Stimulated activated naive CD8-positive, alpha-beta T cell treated with anti-CD3 and anti-CD28 coated beads, Interleukin-15, amount 100 ng/mL, for 72 hours (primary cell): ENCODE measurements around the gene SLC37A1.

Experiments
- ATAC-seq: fragments of 150-1000 bp; cut with Tn5 transposase; 2 replicates; pipeline ENCODE4 v1.10.0; 2021; ENCODE audit warnings: mild to moderate bottlenecking, moderate library complexity
- DNase-seq, 2 donors: peaks; one replicate each; pipeline ENCODE4 v3.0.0; 2021 to 2022
- H3K27ac Mint-ChIP-seq, 2 donors: one replicate each; pipeline ENCODE4 v1.8.0; 2022; ENCODE audit warnings: mild to moderate bottlenecking in 2 of 2, mixed read lengths in 2 of 2, moderate library complexity in 2 of 2
- H3K27me3 Mint-ChIP-seq: one replicate; pipeline ENCODE4 v1.8.0; 2022; ENCODE audit warnings: mixed read lengths
- H3K4me1 Mint-ChIP-seq: one replicate; pipeline ENCODE4 v1.8.0; 2022; ENCODE audit warnings: mild to moderate bottlenecking, mixed read lengths
- H3K4me3 Mint-ChIP-seq, 2 donors: one replicate each; pipeline ENCODE4 v1.8.0; 2022; ENCODE audit warnings: mild to moderate bottlenecking in 2 of 2, mixed read lengths in 2 of 2, moderate library complexity in 1 of 2
- H3K9me3 Mint-ChIP-seq, 2 donors: one replicate each; pipeline ENCODE4 v1.8.0; 2022; ENCODE audit warnings: mixed read lengths in 2 of 2

Gene SLC37A1

GRCh38 chr21:42548687-42549406 lies 35.2 kb downstream of the SLC37A1 start:
- no peak for DNase-seq
- Mint-ChIP-seq H3K4me3 (no peak overlapping the region), H3K9me3 (no peaks in the 10 kb centered on the region), H3K27me3 (no peaks in the 10 kb centered on the region), H3K27ac (peak overlapping the region in 1 of 2 donors; percentile 81), H3K4me1 (peaks cover 18% of the 10 kb centered on the region)
- no peak for ATAC-seq

GRCh38 chr21:42550817-42551216 lies 37.2 kb downstream of the SLC37A1 start:
- Mint-ChIP-seq H3K27me3 (no peaks in the 10 kb centered on the region), H3K27ac (no peak overlapping the region)

GRCh38 chr21:42552407-42553336 lies 39.0 kb downstream of the SLC37A1 start:
- ATAC-seq (no peak), DNase-seq (no peak)
- H3K9me3 Mint-ChIP-seq = no peaks in the 10 kb centered on the region
- H3K4me3 Mint-ChIP-seq = no peak overlapping the region
- H3K27ac Mint-ChIP-seq = no peak overlapping the region
- H3K27me3 Mint-ChIP-seq = no peaks in the 10 kb centered on the region
- peaks cover 7% of the 10 kb centered on the region for H3K4me1 Mint-ChIP-seq

More at GRCh38 chr21:42550817-42551216, 37.2 kb downstream of the SLC37A1 start:
- Mint-ChIP-seq H3K4me3 (no peak overlapping the region), H3K9me3 (no peaks in the 10 kb centered on the region), H3K4me1 (peaks cover 7% of the 10 kb centered on the region)
- DNase-seq (no peak), ATAC-seq (no peak)

- no peaks in the 10 kb centered on the region for H3K9me3 Mint-ChIP-seq
- H3K27ac Mint-ChIP-seq = no peak overlapping the region
- no peak for ATAC-seq
Measured at GRCh38 chr21:42553435-42553834, 39.8 kb downstream of the SLC37A1 start.

GRCh38 chr21:42554251-42554961 lies 40.8 kb downstream of the SLC37A1 start:
- Mint-ChIP-seq H3K4me1 (no peaks in the 10 kb centered on the region), H3K27me3 (no peaks in the 10 kb centered on the region)

More at GRCh38 chr21:42553435-42553834, 39.8 kb downstream of the SLC37A1 start:
- Mint-ChIP-seq H3K4me3 (no peak overlapping the region), H3K4me1 (peaks cover 3% of the 10 kb centered on the region), H3K27me3 (no peaks in the 10 kb centered on the region)
- DNase-seq = no peak

GRCh38 chr21:42555756-42556438 lies 42.2 kb downstream of the SLC37A1 start:
- Mint-ChIP-seq H3K9me3 (no peaks in the 10 kb centered on the region), H3K27ac (no peak overlapping the region), H3K4me1 (no peaks in the 10 kb centered on the region), H3K27me3 (no peaks in the 10 kb centered on the region), H3K4me3 (no peak overlapping the region)
- DNase-seq (no peak), ATAC-seq (no peak)

More at GRCh38 chr21:42554251-42554961, 40.8 kb downstream of the SLC37A1 start:
- Mint-ChIP-seq H3K9me3 (no peaks in the 10 kb centered on the region), H3K27ac (peak overlapping the region; percentile 56 to 84), H3K4me3 (no peak overlapping the region)
- no peak for ATAC-seq
- DNase-seq = no peak

- ATAC-seq = no peak
- H3K27me3 Mint-ChIP-seq = no peaks in the 10 kb centered on the region
- no peaks in the 10 kb centered on the region for H3K4me1 Mint-ChIP-seq
- H3K4me3 Mint-ChIP-seq = no peak overlapping the region
- no peak for DNase-seq
- no peak overlapping the region for H3K27ac Mint-ChIP-seq
- no peaks in the 10 kb centered on the region for H3K9me3 Mint-ChIP-seq
Measured at GRCh38 chr21:42556476-42556875, 42.8 kb downstream of the SLC37A1 start.

GRCh38 chr21:42556960-42557359 lies 43.3 kb downstream of the SLC37A1 start:
- Mint-ChIP-seq H3K27me3 (no peaks in the 10 kb centered on the region), H3K4me1 (no peaks in the 10 kb centered on the region), H3K27ac (no peak overlapping the region), H3K9me3 (no peaks in the 10 kb centered on the region), H3K4me3 (no peak overlapping the region)
- DNase-seq = no peak
- no peak for ATAC-seq

- H3K27ac Mint-ChIP-seq = no peak overlapping the region
- no peaks in the 10 kb centered on the region for H3K27me3 Mint-ChIP-seq
- no peaks in the 10 kb centered on the region for H3K4me1 Mint-ChIP-seq
- DNase-seq (no peak), ATAC-seq (no peak)
- no peak overlapping the region for H3K4me3 Mint-ChIP-seq
- H3K9me3 Mint-ChIP-seq = no peaks in the 10 kb centered on the region
Measured at GRCh38 chr21:42557420-42557819, 43.8 kb downstream of the SLC37A1 start.

- Mint-ChIP-seq H3K27me3 (no peaks in the 10 kb centered on the region), H3K4me1 (no peaks in the 10 kb centered on the region), H3K27ac (no peak overlapping the region), H3K4me3 (no peak overlapping the region), H3K9me3 (no peaks in the 10 kb centered on the region)
- DNase-seq = no peak
- ATAC-seq = no peak
Measured at GRCh38 chr21:42558368-42558767, 44.7 kb downstream of the SLC37A1 start.

- DNase-seq = no peak
- ATAC-seq = no peak
- no peaks in the 10 kb centered on the region for H3K4me1 Mint-ChIP-seq
- no peak overlapping the region for H3K27ac Mint-ChIP-seq
- H3K4me3 Mint-ChIP-seq = no peak overlapping the region
- H3K9me3 Mint-ChIP-seq = no peaks in the 10 kb centered on the region
- H3K27me3 Mint-ChIP-seq = no peaks in the 10 kb centered on the region
Measured at GRCh38 chr21:42558846-42559245, 45.2 kb downstream of the SLC37A1 start.

GRCh38 chr21:42559326-42559725 lies 45.7 kb downstream of the SLC37A1 start:
- H3K27ac Mint-ChIP-seq = peak overlapping the region in 1 of 2 donors; percentile 61
- no peak overlapping the region for H3K4me3 Mint-ChIP-seq
- ATAC-seq (no peak), DNase-seq (no peak)
- no peaks in the 10 kb centered on the region for H3K4me1 Mint-ChIP-seq
- H3K9me3 Mint-ChIP-seq = no peaks in the 10 kb centered on the region
- no peaks in the 10 kb centered on the region for H3K27me3 Mint-ChIP-seq

- Mint-ChIP-seq H3K9me3 (no peaks in the 10 kb centered on the region), H3K27ac (no peak overlapping the region), H3K4me3 (no peak overlapping the region), H3K4me1 (no peaks in the 10 kb centered on the region), H3K27me3 (no peaks in the 10 kb centered on the region)
- DNase-seq = no peak
- no peak for ATAC-seq
Measured at GRCh38 chr21:42560517-42561179, 47.0 kb downstream of the SLC37A1 start.

GRCh38 chr21:42561762-42562650 lies 48.4 kb downstream of the SLC37A1 start:
- no peak for ATAC-seq
- DNase-seq = no peak
- Mint-ChIP-seq H3K9me3 (no peaks in the 10 kb centered on the region), H3K4me1 (no peaks in the 10 kb centered on the region), H3K27ac (peak overlapping the region in 1 of 2 donors; percentile 50), H3K27me3 (no peaks in the 10 kb centered on the region), H3K4me3 (no peak overlapping the region)
